Placental epithelial cell (primary cell): Measurements from ENCODE around the gene BEX5. TPM values are rescaled to one million over a fixed set of nuclear protein-coding genes. Genes with fewer than 3 reads are reported as not detected.

Experiments
- total RNA-seq: library from RNA; depleted of rRNA; stranded (reverse); fragments of >200 nt; gene quantifications from 2 replicates; pipeline ENCODE4 v1.2.3, GENCODE V29; 2012

The BEX5 gene
- not detected in 2 replicates for total RNA-seq

DNA sequence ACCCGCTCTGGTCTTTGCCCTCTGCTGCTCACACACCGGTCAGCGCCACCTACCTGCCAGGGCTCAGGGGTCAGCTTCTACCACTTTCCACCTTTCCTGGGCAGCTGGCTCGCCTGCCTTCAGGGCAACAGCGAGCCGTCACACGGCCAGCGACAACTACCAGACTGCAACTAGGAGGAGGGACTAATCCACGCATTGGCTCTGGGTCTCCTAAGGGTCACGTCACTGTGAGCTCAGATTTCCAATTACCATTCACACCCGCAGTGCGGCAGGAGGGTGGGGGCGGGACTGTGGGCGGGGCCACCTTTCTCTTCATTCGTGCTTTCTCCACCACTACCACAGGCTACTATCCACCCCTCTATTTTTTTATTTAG lies at the start of gene BEX5:
TSS of gene BEX5 (minus strand) at position 172 of the 374 bp plus-strand sequence. CDS start 1,712 bp downstream, outside the sequence.

DNA sequence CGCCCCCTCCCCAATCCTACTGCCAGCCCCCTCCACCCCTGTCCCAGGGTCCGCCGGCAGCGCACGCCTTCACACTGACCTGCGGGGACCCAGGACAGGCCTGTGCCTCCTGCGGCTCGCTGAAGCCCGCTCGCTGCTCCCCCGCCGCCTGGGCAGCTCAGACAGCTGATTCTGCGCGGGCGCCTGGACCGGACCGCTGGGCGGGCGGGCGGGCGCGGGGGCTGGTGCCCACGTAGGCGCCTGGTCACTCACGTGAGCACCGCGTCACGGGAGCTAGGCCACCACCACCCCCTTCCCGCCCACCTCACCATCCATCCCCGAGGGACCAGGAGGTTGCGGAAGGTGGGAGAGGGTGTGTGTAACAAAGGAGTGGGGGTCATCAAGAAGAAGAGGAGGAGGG lies 13.5 kb downstream of the BEX5 start, which contains the start of gene TCEAL6:
TSS of gene TCEAL6 (minus strand) at position 208 of the 400 bp plus-strand sequence.

DNA sequence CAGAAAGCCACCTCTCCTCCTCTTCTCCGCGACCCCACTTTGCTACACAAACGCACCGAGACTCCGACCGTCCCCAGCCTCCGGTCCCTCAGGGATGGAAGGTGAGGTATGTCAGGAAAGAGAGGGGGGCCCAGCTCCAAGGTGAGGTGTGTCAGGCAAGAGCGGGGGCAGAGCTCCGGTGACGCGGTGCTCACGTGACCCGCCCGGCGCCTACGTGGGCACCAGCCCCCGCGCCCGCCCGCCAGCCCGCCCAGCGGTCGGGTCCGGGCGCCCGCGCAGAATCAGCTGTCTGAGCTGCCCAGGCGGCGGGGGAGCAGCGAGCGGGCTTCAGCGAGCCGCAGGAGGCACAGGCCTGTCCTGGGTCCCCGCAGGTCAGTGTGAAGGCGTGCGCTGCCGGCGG lies 30.3 kb downstream of the BEX5 start, which contains the start of gene TCEAL2:
TSS of gene TCEAL2 (plus strand) at position 244 of the 400 bp plus-strand sequence. CDS start 1,152 bp downstream, outside the sequence.

Other genes with a start within 250 kb of the BEX5 start
- under 0.01 and 0.11 TPM in 2 replicates for gene ZMAT1, start 223.9 kb downstream of the BEX5 start, total RNA-seq
- not detected in 2 replicates for gene TCEAL2, start 30.3 kb downstream of the BEX5 start, total RNA-seq
- not detected in 2 replicates for gene TCEAL6, start 13.5 kb downstream of the BEX5 start, total RNA-seq
- gene TCP11X1, start 59.3 kb upstream of the BEX5 start, total RNA-seq, result not detected in 2 replicates
- gene NXF2, start 91.2 kb upstream of the BEX5 start, total RNA-seq, result not detected in 2 replicates